ENCODE data around the gene CERS2. TPM values are rescaled to one million over a fixed set of nuclear protein-coding genes. Genes with fewer than 3 reads are reported as not detected.

CERS2 gene
- total and polyA plus RNA-seq, 2 of the 8 experiments (the other 6 are each of a cell fraction or from before 2014, with no cell fraction given): 216 to 237 TPM

- no peak overlapping the region for H3K4ac ChIP-seq (replicated peaks; ENCODE audit: insufficient read length, low read depth, low read length)
- H3K4me1 ChIP-seq (replicated peaks in 1 of 4; ENCODE audit: control insufficient read depth in 3 of 4, insufficient read depth in 4 of 4, low read length in 3 of 4): peaks cover 0 to 4% (median 0%) of the 10 kb centered on the region in 4 experiments; a peak in 1 of 7 replicates
- no peak overlapping the region for H3K4me3 ChIP-seq (ENCODE audit: extremely low read depth in 1 of 4, insufficient read depth in 2 of 4, low read depth in 3 of 4, low read length in 4 of 4)
- 91% methylated on average over 4 of the region's 4 CpGs; no CpG with 5 or more reads in 1 of the 2 experiments for WGBS, 2 experiments (ENCODE audit: extremely low coverage in 1 of 2, insufficient coverage in 1 of 2, insufficient read length in 1 of 2, insufficient replicate concordance in 2 of 2, low coverage in 1 of 2, low lambda C conversion rate in 2 of 2, missing lambda C conversion rate in 1 of 2)
- no peak overlapping the region for H2AFZ ChIP-seq (ENCODE audit: low read length)
- H4K8ac ChIP-seq (ENCODE audit: extremely low read depth, insufficient read depth, low read length): no peak overlapping the region
- no peaks in the 10 kb centered on the region for H3K9me3 ChIP-seq (ENCODE audit: insufficient read depth in 2 of 2, low read depth in 1 of 2, low read length in 1 of 2)
- H3K36me3 ChIP-seq (ENCODE audit: control insufficient read depth in 2 of 4, insufficient read depth in 4 of 4, low read length in 3 of 4): peaks cover 0 to under 1% (median 0%) of the 10 kb centered on the region in 4 experiments; a peak in 4 of 8 replicates
- H3K18ac ChIP-seq (ENCODE audit: extremely low read depth, low read length): no peak overlapping the region
- H4K5ac ChIP-seq (ENCODE audit: insufficient read length, low read depth, low read length): no peak overlapping the region
- H2BK15ac ChIP-seq (ENCODE audit: low read length): no peak overlapping the region
- H3K23ac ChIP-seq (ENCODE audit: insufficient read length): no peak overlapping the region
- no peak overlapping the region for H2BK12ac ChIP-seq (ENCODE audit: low read depth, low read length)
- no peaks in the 10 kb centered on the region for H3K79me1 ChIP-seq (ENCODE audit: low read depth, low read length)
- no peaks in the 10 kb centered on the region for H3K27me3 ChIP-seq (replicated peaks in 1 of 4; ENCODE audit: control insufficient read depth in 3 of 4, extremely low read depth in 1 of 4, insufficient read depth in 3 of 4, low read length in 3 of 4)
- POLR2A ChIA-PET (ENCODE audit: partially characterized antibody): no interaction called here
- no peak overlapping the region for H4K91ac ChIP-seq (replicated peaks; ENCODE audit: insufficient read length, low read length)
- no peak overlapping the region for H3K4me2 ChIP-seq (ENCODE audit: insufficient read depth in 1 of 2, low read depth in 2 of 2, low read length in 2 of 2)
- DNase-seq (ENCODE audit: low read depth in 1 of 2, low spot score in 2 of 2) (no peak), FAIRE-seq (no peak)
- H3K23me2 ChIP-seq (ENCODE audit: low read depth, low read length): no peaks in the 10 kb centered on the region
- CTCF ChIA-PET (ENCODE audit: partially characterized antibody): interaction anchor here (0.6 to 6.8 kb wide), 5 partner anchors 9 to 30 kb away, joined by 3 to 85 read pairs (median 4); partner anchors contain the start of gene MINDY1
- H2BK120ac ChIP-seq (replicated peaks; ENCODE audit: low read depth, low read length): no peak overlapping the region
- no peak overlapping the region for H2BK5ac ChIP-seq (ENCODE audit: low read depth, low read length)
- H3K79me2 ChIP-seq (ENCODE audit: control insufficient read depth in 1 of 2, insufficient read depth in 2 of 2, low read length in 2 of 2): no peaks in the 10 kb centered on the region
- no peak overlapping the region for H3K14ac ChIP-seq (ENCODE audit: insufficient read length)
- no peak overlapping the region for H3K56ac ChIP-seq (replicated peaks; ENCODE audit: insufficient read length, low read depth, low read length)
- H3K27ac ChIP-seq (ENCODE audit: low read depth, low read length): no peak overlapping the region
- H4K20me1 ChIP-seq (replicated peaks in 1 of 2; ENCODE audit: control insufficient read depth in 1 of 2, insufficient read depth in 2 of 2, low read length in 2 of 2): no peaks in the 10 kb centered on the region
- no peak overlapping the region for H3K9ac ChIP-seq (replicated peaks in 1 of 4; ENCODE audit: extremely low read depth in 1 of 4, low read depth in 3 of 4, low read length in 3 of 4)
- no peak overlapping the region for H2BK20ac ChIP-seq (ENCODE audit: low read length)
- no peak overlapping the region for H2AK5ac ChIP-seq (ENCODE audit: low read depth, low read length)
- TF ChIP-seq BCL11A (IDR thresholded peaks at IDR 0.05; ENCODE audit: low read depth in 2 of 2, low read length in 2 of 2) (no peak), GABPA (IDR thresholded peaks at IDR 0.05; ENCODE audit: borderline replicate concordance, insufficient read depth, low read length) (no peak), JUND (IDR thresholded peaks at IDR 0.05; ENCODE audit: low read length) (no peak), POU5F1 (IDR thresholded peaks at IDR 0.05; ENCODE audit: low read depth, low read length) (no peak), HDAC2 (IDR thresholded peaks at IDR 0.05; ENCODE audit: borderline replicate concordance in 1 of 2, low read depth in 2 of 2, low read length in 2 of 2) (no peak), RNF2 (IDR thresholded peaks at IDR 0.05; ENCODE audit: borderline replicate concordance, low read depth, low read length, missing control alignments, poor library complexity, severe bottlenecking) (no peak), SAP30 (IDR thresholded peaks at IDR 0.05; ENCODE audit: insufficient read depth, insufficient replicate concordance, low read length) (no peak), ATF3 (IDR thresholded peaks at IDR 0.05; ENCODE audit: insufficient read depth, low read depth, low read length) (no peak), SIN3A (conservative IDR thresholded peaks at IDR 0.05 in 1 of 2, IDR thresholded peaks at IDR 0.05 in 1 of 2; ENCODE audit: low read depth in 1 of 2, low read length in 2 of 2) (no peak), ZNF274 (IDR thresholded peaks at IDR 0.05; ENCODE audit: borderline replicate concordance, extremely low read depth, low read length) (no peak), CBX8 (IDR thresholded peaks at IDR 0.05; ENCODE audit: borderline replicate concordance, low read depth, low read length) (no peak)
Measured at GRCh38 chr1:150992626-150993025, 18.0 kb upstream of the CERS2 start.

All from H1 (cell line).